OCI-LY1 (cell line): ENCODE measurements around the gene PEX6.

ENCODE experiments used
- CTCF ChIP-seq: fragments of 200-600 bp; sonication (generic), shearing (Covaris generic); IDR thresholded peaks from 2 replicates; pipeline ENCODE4 v1.5.1; 2017; ENCODE audit warnings: mild to moderate bottlenecking, antibody characterized with exemption, low read length, moderate library complexity, mixed read lengths
- EZH2 ChIP-seq: fragments of 200-600 bp; sonication (generic), shearing (Covaris generic); IDR thresholded peaks from 2 replicates; pipeline ENCODE4 v1.8.0; 2017; ENCODE audit warnings: borderline replicate concordance, mixed run types, mild to moderate bottlenecking, antibody characterized with exemption, low read length, moderate library complexity, mixed read lengths

- TF ChIP-seq EZH2 (no peak), CTCF (no peak)
These were observed 12.4 kb downstream of the PEX6 start for GRCh38 chr6:42966571-42966970.
